ENCODE measurements around the gene ATP10D. TPM values are rescaled to one million over a fixed set of nuclear protein-coding genes. Genes with fewer than 3 reads are reported as not detected.

Gene ATP10D
- total and polyA plus RNA-seq, 3 donors from 2014 or later: 7.1 to 14.6 (median 7.9) TPM

- no peak for DNase-seq
- intact Hi-C loops (cut with DNase I; ENCODE audit: low total_unique reads): no loop called here
- Histone ChIP-seq H3K36me3 (ENCODE audit: low read depth, missing control alignments) (no peaks in the 10 kb centered on the region), H3K27me3 (no peaks in the 10 kb centered on the region), H3K4me3 (no peak overlapping the region), H3K27ac (no peak overlapping the region), H3K9me3 (no peaks in the 10 kb centered on the region), H3K4me1 (no peaks in the 10 kb centered on the region)
- 58 to 79% methylated on average over 1 of the region's 1 CpG for WGBS, 2 donors
- no peak for TF ChIP-seq CTCF (IDR thresholded peaks at IDR 0.05)
- TF ChIP-seq POLR2A (IDR thresholded peaks at IDR 0.05): no peak
Observed at GRCh38 chr4:47641755-47642154, 156.7 kb downstream of the ATP10D start.

GRCh38 chr4:47642191-47642830, 157.2 kb downstream of the ATP10D start:
- no peak overlapping the region for H3K4me3 ChIP-seq

More at GRCh38 chr4:47642191-47642830, 157.2 kb downstream of the ATP10D start:
- TF ChIP-seq POLR2A (IDR thresholded peaks at IDR 0.05): no peak
- no peak for TF ChIP-seq CTCF (IDR thresholded peaks at IDR 0.05)
- no peak for DNase-seq
- WGBS, 2 donors: 81 to 83% methylated on average over 6 of the region's 6 CpGs
- Histone ChIP-seq H3K36me3 (ENCODE audit: low read depth, missing control alignments) (no peaks in the 10 kb centered on the region), H3K4me1 (no peaks in the 10 kb centered on the region), H3K27ac (no peak overlapping the region), H3K27me3 (no peaks in the 10 kb centered on the region), H3K9me3 (no peaks in the 10 kb centered on the region)
- intact Hi-C loops (cut with DNase I; ENCODE audit: low total_unique reads): no loop called here

Other genes with a start within 250 kb of the ATP10D start
- gene COMMD8, start 21.6 kb upstream of the ATP10D start, total RNA-seq: 10 to 100 TPM; 15.2 to 17.8 TPM
- 30.2 TPM for gene COMMD8, start 21.6 kb upstream of the ATP10D start, polyA plus RNA-seq (ENCODE audit: insufficient read depth, low read depth, low replicate concordance)

All from testis (tissue), 3 donors.